Stimulated activated CD8-positive, alpha-beta memory T cell treated with anti-CD3 and anti-CD28 coated beads, Interleukin-4, amount 100 ng/mL, for 24 hours (primary cell): ENCODE data around the gene MAP7.

Experiments
- DNase-seq: peaks from one replicate; pipeline ENCODE4 v3.0.0-alpha.2; 2020; ENCODE audit warnings: low read depth

The MAP7 gene

DNA sequence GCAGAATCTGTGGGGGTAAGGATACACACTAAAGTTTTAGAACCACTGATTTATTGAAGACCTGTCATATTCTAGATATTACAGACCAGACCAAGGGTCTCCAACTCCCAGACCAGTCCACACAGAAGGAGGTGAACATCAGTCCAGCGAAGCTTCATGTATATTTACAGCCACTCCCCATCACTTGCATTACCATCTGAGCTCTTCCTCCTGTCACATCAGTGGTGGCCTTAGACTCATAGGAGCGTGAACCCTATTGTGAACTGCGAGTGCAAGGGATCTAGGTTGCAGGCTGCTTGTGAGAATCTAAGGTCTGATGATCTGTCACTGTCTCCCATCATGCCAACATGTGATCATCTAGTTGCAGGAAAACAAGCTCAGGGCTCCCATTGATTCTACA, 255.6 kb downstream of the MAP7 start:
- DNase-seq, result no peak
